ENCODE results near the gene GALNT11. TPM values are rescaled to one million over a fixed set of nuclear protein-coding genes. Genes with fewer than 3 reads are reported as not detected.

GALNT11 gene
- total and polyA plus RNA-seq, 4 experiments from 2014 or later, result 19.1 to 36.5 (median 29.5) TPM

- H3K27me3 Mint-ChIP-seq, result no peaks in the 10 kb centered on the region
- Histone ChIP-seq H3K36me3 (ENCODE audit: insufficient read depth, low read length) (peaks cover 19% of the 10 kb centered on the region), H3K9me3 (ENCODE audit: control insufficient read depth in 1 of 2, low read length in 2 of 2) (no peaks in the 10 kb centered on the region), H3K4me3 (ENCODE audit: low read length in 2 of 2) (no peak overlapping the region), H3K27me3 (ENCODE audit: insufficient read depth, low read length) (no peaks in the 10 kb centered on the region), H3K4me1 (ENCODE audit: insufficient read depth, low read length) (no peaks in the 10 kb centered on the region), H3K27ac (ENCODE audit: low read depth, low read length) (no peak overlapping the region)
- intact Hi-C loops (cut with micrococcal nuclease), result no loop called here
- CTCF ChIA-PET (ENCODE audit: partially characterized antibody), result interaction anchor here (1.3 to 2.2 kb wide), 2 partner anchors 9 to 13 kb away, joined by 3 to 8 read pairs; no protein-coding TSS in a partner anchor
- H3K27ac Mint-ChIP-seq, result peak overlapping the region in 2 of 7 donors; percentile 15 to 68
- no peak for DNase-seq
- H3K4me1 Mint-ChIP-seq, result peaks cover 0 to 3% (median 0%) of the 10 kb centered on the region in 4 donors
- H3K9me3 Mint-ChIP-seq, result no peaks in the 10 kb centered on the region
- H3K36me3 Mint-ChIP-seq, result peaks cover 37 to 50% of the 10 kb centered on the region in 2 donors
- POLR2A ChIA-PET (ENCODE audit: partially characterized antibody), result interaction anchor here (1.5 kb wide), 1 partner anchor 12 kb away, joined by 4 read pairs; no protein-coding TSS in a partner anchor
- no peak overlapping the region for H3K4me3 Mint-ChIP-seq
Measured at GRCh38 chr7:152132812-152133211, 107.3 kb downstream of the GALNT11 start.

GRCh38 chr7:152133804-152134203 is 108.3 kb downstream of the GALNT11 start:
- intact Hi-C loops (cut with micrococcal nuclease), result no loop called here
- ChIA-PET POLR2A (ENCODE audit: partially characterized antibody) (no interaction called here), CTCF (ENCODE audit: partially characterized antibody) (interaction anchor here (1.3 to 2.2 kb wide), 2 partner anchors 10 to 12 kb away, joined by 3 to 8 read pairs; no protein-coding TSS in a partner anchor)
- Histone ChIP-seq H3K27ac (ENCODE audit: low read depth, low read length) (no peak overlapping the region), H3K36me3 (ENCODE audit: insufficient read depth, low read length) (peaks cover 29% of the 10 kb centered on the region), H3K4me3 (ENCODE audit: low read length in 2 of 2) (no peak overlapping the region), H3K27me3 (ENCODE audit: insufficient read depth, low read length) (no peaks in the 10 kb centered on the region), H3K4me1 (ENCODE audit: insufficient read depth, low read length) (no peaks in the 10 kb centered on the region), H3K9me3 (ENCODE audit: control insufficient read depth in 1 of 2, low read length in 2 of 2) (no peaks in the 10 kb centered on the region)
- peak overlapping the region in 3 of 7 donors; percentile 71 to 74 (median 73) for H3K27ac Mint-ChIP-seq
- peaks cover 0 to 2% (median 0%) of the 10 kb centered on the region in 8 donors for H3K9me3 Mint-ChIP-seq
- H3K36me3 Mint-ChIP-seq, result peaks cover 38 to 57% of the 10 kb centered on the region in 2 donors
- H3K4me3 Mint-ChIP-seq, result no peak overlapping the region
- no peak for DNase-seq
- no peaks in the 10 kb centered on the region for H3K27me3 Mint-ChIP-seq
- H3K4me1 Mint-ChIP-seq, result peaks cover 0 to 3% (median 0%) of the 10 kb centered on the region in 4 donors

- ChIA-PET POLR2A (ENCODE audit: partially characterized antibody) (no interaction called here), CTCF (ENCODE audit: partially characterized antibody) (interaction anchor here (1.2 kb wide), 1 partner anchor 7 kb away, joined by 3 read pairs; no protein-coding TSS in a partner anchor)
- H3K4me3 Mint-ChIP-seq, result no peak overlapping the region
- Histone ChIP-seq H3K27ac (ENCODE audit: low read depth, low read length) (no peak overlapping the region), H3K27me3 (ENCODE audit: insufficient read depth, low read length) (no peaks in the 10 kb centered on the region), H3K4me1 (ENCODE audit: insufficient read depth, low read length) (no peaks in the 10 kb centered on the region), H3K36me3 (ENCODE audit: insufficient read depth, low read length) (peaks cover 49% of the 10 kb centered on the region), H3K9me3 (ENCODE audit: control insufficient read depth in 1 of 2, low read length in 2 of 2) (no peaks in the 10 kb centered on the region), H3K4me3 (ENCODE audit: low read length in 2 of 2) (no peak overlapping the region)
- no peak for DNase-seq
- H3K27me3 Mint-ChIP-seq, result no peaks in the 10 kb centered on the region
- H3K36me3 Mint-ChIP-seq, result peaks cover 44 to 59% of the 10 kb centered on the region in 2 donors
- H3K4me1 Mint-ChIP-seq, result peaks cover 1 to 9% (median 5%) of the 10 kb centered on the region in 4 donors
- intact Hi-C loops (cut with micrococcal nuclease), result no loop called here
- H3K27ac Mint-ChIP-seq, result peak overlapping the region in 3 of 7 donors; percentile 43 to 75 (median 43)
- peaks cover 0 to 2% (median 0%) of the 10 kb centered on the region in 8 donors for H3K9me3 Mint-ChIP-seq
Measured at GRCh38 chr7:152136686-152137085, 111.2 kb downstream of the GALNT11 start.

GRCh38 chr7:152137476-152138025 is 112.1 kb downstream of the GALNT11 start:
- ChIA-PET CTCF (ENCODE audit: partially characterized antibody) (no interaction called here), POLR2A (ENCODE audit: partially characterized antibody) (no interaction called here)
- peaks cover 49% of the 10 kb centered on the region for H3K36me3 ChIP-seq (ENCODE audit: insufficient read depth, low read length)
- H3K27me3 ChIP-seq (ENCODE audit: insufficient read depth, low read length), result no peaks in the 10 kb centered on the region
- no peak for DNase-seq
- H3K9me3 Mint-ChIP-seq, result peaks cover 0 to 2% (median 0%) of the 10 kb centered on the region in 8 donors
- H3K9me3 ChIP-seq (ENCODE audit: control insufficient read depth in 1 of 2, low read length in 2 of 2), result no peaks in the 10 kb centered on the region
- H3K4me1 Mint-ChIP-seq, result peaks cover 5 to 17% (median 9%) of the 10 kb centered on the region in 4 donors
- peaks cover 43 to 60% of the 10 kb centered on the region in 2 donors for H3K36me3 Mint-ChIP-seq
- H3K4me3 ChIP-seq (ENCODE audit: low read length in 2 of 2), result no peak overlapping the region
- H3K4me1 ChIP-seq (ENCODE audit: insufficient read depth, low read length), result peaks cover 6% of the 10 kb centered on the region
- no peaks in the 10 kb centered on the region for H3K27me3 Mint-ChIP-seq
- H3K27ac Mint-ChIP-seq, result peak overlapping the region in 1 of 7 donors; percentile 12
- intact Hi-C loops (cut with micrococcal nuclease), result no loop called here
- no peak overlapping the region for H3K27ac ChIP-seq (ENCODE audit: low read depth, low read length)
- no peak overlapping the region for H3K4me3 Mint-ChIP-seq

GRCh38 chr7:152140067-152140466 is 114.6 kb downstream of the GALNT11 start:
- H3K27me3 ChIP-seq (ENCODE audit: insufficient read depth, low read length), result no peaks in the 10 kb centered on the region
- peaks cover 34 to 63% of the 10 kb centered on the region in 2 donors for H3K36me3 Mint-ChIP-seq
- no peaks in the 10 kb centered on the region for H3K9me3 ChIP-seq (ENCODE audit: control insufficient read depth in 1 of 2, low read length in 2 of 2)
- H3K27me3 Mint-ChIP-seq, result no peaks in the 10 kb centered on the region
- peaks cover 46% of the 10 kb centered on the region for H3K36me3 ChIP-seq (ENCODE audit: insufficient read depth, low read length)
- intact Hi-C loops (cut with micrococcal nuclease), result loop anchor here (5.0 kb wide), 1 partner anchor 263 kb away; the partner anchor contains the start of gene PRKAG2
- ChIA-PET POLR2A (ENCODE audit: partially characterized antibody) (no interaction called here), CTCF (ENCODE audit: partially characterized antibody) (no interaction called here)
- H3K27ac ChIP-seq (ENCODE audit: low read depth, low read length), result no peak overlapping the region
- H3K27ac Mint-ChIP-seq, result peak overlapping the region in 1 of 7 donors; percentile 36
- no peak overlapping the region for H3K4me3 ChIP-seq (ENCODE audit: low read length in 2 of 2)
- no peak overlapping the region for H3K4me3 Mint-ChIP-seq
- DNase-seq, result no peak
- peaks cover 31% of the 10 kb centered on the region for H3K4me1 ChIP-seq (ENCODE audit: insufficient read depth, low read length)
- H3K9me3 Mint-ChIP-seq, result peaks cover 0 to 2% (median 0%) of the 10 kb centered on the region in 8 donors
- peaks cover 29 to 42% (median 34%) of the 10 kb centered on the region in 4 donors for H3K4me1 Mint-ChIP-seq

GRCh38 chr7:152140560-152140959 is 115.1 kb downstream of the GALNT11 start:
- Mint-ChIP-seq H3K36me3 (peaks cover 34 to 66% of the 10 kb centered on the region in 2 donors), H3K27me3 (no peaks in the 10 kb centered on the region), H3K27ac (peak overlapping the region in 5 of 7 donors; percentile 8 to 70 (median 14)), H3K4me1 (peaks cover 32 to 47% (median 39%) of the 10 kb centered on the region in 4 donors), H3K9me3 (peaks cover 0 to 2% (median 0%) of the 10 kb centered on the region in 8 donors), H3K4me3 (peak overlapping the region in 1 of 8 donors; percentile 33)
- Histone ChIP-seq H3K4me1 (ENCODE audit: insufficient read depth, low read length) (peaks cover 36% of the 10 kb centered on the region), H3K27ac (ENCODE audit: low read depth, low read length) (no peak overlapping the region), H3K9me3 (ENCODE audit: control insufficient read depth in 1 of 2, low read length in 2 of 2) (no peaks in the 10 kb centered on the region), H3K27me3 (ENCODE audit: insufficient read depth, low read length) (no peaks in the 10 kb centered on the region), H3K4me3 (ENCODE audit: low read length in 2 of 2) (no peak overlapping the region), H3K36me3 (ENCODE audit: insufficient read depth, low read length) (peaks cover 46% of the 10 kb centered on the region)
- CTCF ChIA-PET (ENCODE audit: partially characterized antibody), result no interaction called here
- no peak for DNase-seq
- intact Hi-C loops (cut with micrococcal nuclease), result loop anchor here (5.0 kb wide), 1 partner anchor 263 kb away; the partner anchor contains the start of gene PRKAG2
- POLR2A ChIA-PET (ENCODE audit: partially characterized antibody), result no interaction called here

- Mint-ChIP-seq H3K9me3 (peaks cover 0 to 3% (median 0%) of the 10 kb centered on the region in 8 donors), H3K4me3 (peak overlapping the region; percentile 15 to 83 (median 66)), H3K36me3 (peaks cover 24 to 68% of the 10 kb centered on the region in 2 donors), H3K4me1 (peaks cover 39 to 57% (median 45%) of the 10 kb centered on the region in 4 donors), H3K27me3 (no peaks in the 10 kb centered on the region), H3K27ac (peak overlapping the region; percentile 70 to 95 (median 87))
- POLR2A ChIA-PET (ENCODE audit: partially characterized antibody), result interaction anchor here (0.9 to 1.2 kb wide), 3 partner anchors 16 to 267 kb away, joined by 3 to 4 read pairs (median 3); partner anchors contain the start of genes GALNT11 and PRKAG2
- Histone ChIP-seq H3K27me3 (ENCODE audit: insufficient read depth, low read length) (no peaks in the 10 kb centered on the region), H3K36me3 (ENCODE audit: insufficient read depth, low read length) (peaks cover 36% of the 10 kb centered on the region), H3K27ac (ENCODE audit: low read depth, low read length) (peak overlapping the region; percentile 24), H3K9me3 (ENCODE audit: control insufficient read depth in 1 of 2, low read length in 2 of 2) (no peaks in the 10 kb centered on the region), H3K4me1 (ENCODE audit: insufficient read depth, low read length) (peaks cover 47% of the 10 kb centered on the region), H3K4me3 (ENCODE audit: low read length in 2 of 2) (no peak overlapping the region)
- intact Hi-C loops (cut with micrococcal nuclease), result loop anchor here (5.0 kb wide), 1 partner anchor 266 kb away; the partner anchor contains the start of gene PRKAG2
- DNase-seq, result peak in 1 of 5 donors; percentile 10
- CTCF ChIA-PET (ENCODE audit: partially characterized antibody), result no interaction called here
Measured at GRCh38 chr7:152142976-152143595, 117.6 kb downstream of the GALNT11 start.
